SK-N-SH treated with all-trans-retinoic acid at 6 μM for 48 hours (cell line): ENCODE data around the gene C22orf39.

ENCODE experiments used
- ATAC-seq: fragments of 200-7000 bp; cut with Tn5 transposase; 3 replicates; pipeline ENCODE4 v1.9.1; 2020; ENCODE audit warnings: mild to moderate bottlenecking, moderate library complexity
- BACH2 ChIP-seq: fragments of 250-450 bp; sonication (Bioruptor Pico); IDR thresholded peaks from 2 replicates; pipeline ENCODE4 v1.9.0; 2021; ENCODE audit warnings: mild to moderate bottlenecking, borderline replicate concordance
- CREB5 ChIP-seq: fragments of 250-450 bp; sonication (Bioruptor Pico); IDR thresholded peaks from 2 replicates; pipeline ENCODE4 v1.5.1; 2020; ENCODE audit warnings: low read depth, mild to moderate bottlenecking, moderate library complexity
- GLIS3 ChIP-seq: fragments of 250-450 bp; sonication (Bioruptor Pico); IDR thresholded peaks from 2 replicates; pipeline ENCODE4 v1.5.0; 2020; ENCODE audit warnings: mild to moderate bottlenecking, moderate library complexity
- ISL1 ChIP-seq: fragments of 250-450 bp; sonication (Bioruptor Pico); IDR thresholded peaks from 2 replicates; pipeline ENCODE4 v2.1.2; 2022; ENCODE audit warnings: mild to moderate bottlenecking, moderate library complexity
- OSR1 ChIP-seq: fragments of 250-450 bp; sonication (Bioruptor Pico); IDR thresholded peaks from 2 replicates; pipeline ENCODE4 v1.8.0; 2022; ENCODE audit warnings: moderate library complexity, mild to moderate bottlenecking, inconsistent platforms
- PPARA ChIP-seq: fragments of 250-450 bp; sonication (Bioruptor Pico); IDR thresholded peaks from 2 replicates; pipeline ENCODE4 v1.5.0; 2020; ENCODE audit warnings: mild to moderate bottlenecking, borderline replicate concordance
- RARB ChIP-seq: fragments of 250-450 bp; sonication (Bioruptor Pico); IDR thresholded peaks from 2 replicates; pipeline ENCODE4 v1.8.0; 2021; ENCODE audit warnings: mild to moderate bottlenecking, moderate library complexity
- SNAI2 ChIP-seq: fragments of 250-450 bp; sonication (Bioruptor Pico); IDR thresholded peaks from 2 replicates; pipeline ENCODE4 v1.5.0; 2020; ENCODE audit warnings: mild to moderate bottlenecking, moderate library complexity
- TCF4 ChIP-seq: fragments of 250-450 bp; sonication (Bioruptor Pico); IDR thresholded peaks from 2 replicates; pipeline ENCODE4 v1.8.0; 2021; ENCODE audit warnings: mild to moderate bottlenecking, moderate library complexity, borderline replicate concordance
- TOX ChIP-seq: fragments of 250-450 bp; sonication (Bioruptor Pico); IDR thresholded peaks from 2 replicates; pipeline ENCODE4 v1.8.0; 2021; ENCODE audit warnings: mild to moderate bottlenecking, moderate library complexity, borderline replicate concordance
- ZC3H10 ChIP-seq: fragments of 250-450 bp; sonication (Bioruptor Pico); IDR thresholded peaks from 2 replicates; pipeline ENCODE4 v1.5.1; 2021; ENCODE audit warnings: mild to moderate bottlenecking, moderate library complexity
- ZFP30 ChIP-seq: fragments of 450-650 bp; formaldehyde crosslinking; IDR thresholded peaks from 2 replicates; pipeline ENCODE4 v1.5.0; 2022; ENCODE audit warnings: mild to moderate bottlenecking, moderate library complexity
- ZNF565 ChIP-seq: fragments of 450-650 bp; formaldehyde crosslinking; conservative IDR thresholded peaks from 2 replicates; pipeline ENCODE4 v1.5.0; 2020; ENCODE audit warnings: low read depth, mild to moderate bottlenecking, moderate library complexity
- TF ChIP-seq, protein P1 (sequence below): fragments of 250-450 bp; sonication (Bioruptor Pico); IDR thresholded peaks from 2 replicates; pipeline ENCODE4 v1.8.0; 2020; ENCODE audit warnings: mild to moderate bottlenecking, moderate library complexity, borderline replicate concordance
- TF ChIP-seq, protein P2 (sequence below): fragments of 250-450 bp; sonication (Bioruptor Pico); IDR thresholded peaks from 2 replicates; pipeline ENCODE4 v1.5.0; 2020; ENCODE audit warnings: mild to moderate bottlenecking, moderate library complexity
- TF ChIP-seq, protein P3 (sequence below): fragments of 250-450 bp; sonication (Bioruptor Pico); IDR thresholded peaks from 2 replicates; pipeline ENCODE4 v1.8.0; 2021; ENCODE audit warnings: low read depth, mild to moderate bottlenecking, moderate library complexity, borderline replicate concordance
- TF ChIP-seq, protein P4 (sequence below): fragments of 250-450 bp; sonication (Bioruptor Pico); IDR thresholded peaks from 2 replicates; pipeline ENCODE4 v1.5.1; 2021; ENCODE audit warnings: mild to moderate bottlenecking, moderate library complexity

The C22orf39 gene

GRCh38 chr22:19466848-19467752, 19.6 kb upstream of the C22orf39 start:
- ATAC-seq, result no peak
- no peak for TF ChIP-seq ISL1
- no peak for TF ChIP-seq ZC3H10 (CRISPR knock-in tag)
- no peak for TF ChIP-seq ZFP30
- TF ChIP-seq, protein P1, sequence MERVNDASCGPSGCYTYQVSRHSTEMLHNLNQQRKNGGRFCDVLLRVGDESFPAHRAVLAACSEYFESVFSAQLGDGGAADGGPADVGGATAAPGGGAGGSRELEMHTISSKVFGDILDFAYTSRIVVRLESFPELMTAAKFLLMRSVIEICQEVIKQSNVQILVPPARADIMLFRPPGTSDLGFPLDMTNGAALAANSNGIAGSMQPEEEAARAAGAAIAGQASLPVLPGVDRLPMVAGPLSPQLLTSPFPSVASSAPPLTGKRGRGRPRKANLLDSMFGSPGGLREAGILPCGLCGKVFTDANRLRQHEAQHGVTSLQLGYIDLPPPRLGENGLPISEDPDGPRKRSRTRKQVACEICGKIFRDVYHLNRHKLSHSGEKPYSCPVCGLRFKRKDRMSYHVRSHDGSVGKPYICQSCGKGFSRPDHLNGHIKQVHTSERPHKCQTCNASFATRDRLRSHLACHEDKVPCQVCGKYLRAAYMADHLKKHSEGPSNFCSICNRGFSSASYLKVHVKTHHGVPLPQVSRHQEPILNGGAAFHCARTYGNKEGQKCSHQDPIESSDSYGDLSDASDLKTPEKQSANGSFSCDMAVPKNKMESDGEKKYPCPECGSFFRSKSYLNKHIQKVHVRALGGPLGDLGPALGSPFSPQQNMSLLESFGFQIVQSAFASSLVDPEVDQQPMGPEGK (CRISPR knock-in tag), result no peak
- no peak for TF ChIP-seq GLIS3 (CRISPR knock-in tag)
- no peak for TF ChIP-seq BACH2 (CRISPR knock-in tag)
- TF ChIP-seq, protein P2, sequence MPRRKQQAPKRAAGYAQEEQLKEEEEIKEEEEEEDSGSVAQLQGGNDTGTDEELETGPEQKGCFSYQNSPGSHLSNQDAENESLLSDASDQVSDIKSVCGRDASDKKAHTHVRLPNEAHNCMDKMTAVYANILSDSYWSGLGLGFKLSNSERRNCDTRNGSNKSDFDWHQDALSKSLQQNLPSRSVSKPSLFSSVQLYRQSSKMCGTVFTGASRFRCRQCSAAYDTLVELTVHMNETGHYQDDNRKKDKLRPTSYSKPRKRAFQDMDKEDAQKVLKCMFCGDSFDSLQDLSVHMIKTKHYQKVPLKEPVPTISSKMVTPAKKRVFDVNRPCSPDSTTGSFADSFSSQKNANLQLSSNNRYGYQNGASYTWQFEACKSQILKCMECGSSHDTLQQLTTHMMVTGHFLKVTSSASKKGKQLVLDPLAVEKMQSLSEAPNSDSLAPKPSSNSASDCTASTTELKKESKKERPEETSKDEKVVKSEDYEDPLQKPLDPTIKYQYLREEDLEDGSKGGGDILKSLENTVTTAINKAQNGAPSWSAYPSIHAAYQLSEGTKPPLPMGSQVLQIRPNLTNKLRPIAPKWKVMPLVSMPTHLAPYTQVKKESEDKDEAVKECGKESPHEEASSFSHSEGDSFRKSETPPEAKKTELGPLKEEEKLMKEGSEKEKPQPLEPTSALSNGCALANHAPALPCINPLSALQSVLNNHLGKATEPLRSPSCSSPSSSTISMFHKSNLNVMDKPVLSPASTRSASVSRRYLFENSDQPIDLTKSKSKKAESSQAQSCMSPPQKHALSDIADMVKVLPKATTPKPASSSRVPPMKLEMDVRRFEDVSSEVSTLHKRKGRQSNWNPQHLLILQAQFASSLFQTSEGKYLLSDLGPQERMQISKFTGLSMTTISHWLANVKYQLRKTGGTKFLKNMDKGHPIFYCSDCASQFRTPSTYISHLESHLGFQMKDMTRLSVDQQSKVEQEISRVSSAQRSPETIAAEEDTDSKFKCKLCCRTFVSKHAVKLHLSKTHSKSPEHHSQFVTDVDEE (CRISPR knock-in tag), result no peak
- TF ChIP-seq TOX (CRISPR knock-in tag), result no peak
- no peak for TF ChIP-seq CREB5 (CRISPR knock-in tag)
- TF ChIP-seq, protein P3, sequence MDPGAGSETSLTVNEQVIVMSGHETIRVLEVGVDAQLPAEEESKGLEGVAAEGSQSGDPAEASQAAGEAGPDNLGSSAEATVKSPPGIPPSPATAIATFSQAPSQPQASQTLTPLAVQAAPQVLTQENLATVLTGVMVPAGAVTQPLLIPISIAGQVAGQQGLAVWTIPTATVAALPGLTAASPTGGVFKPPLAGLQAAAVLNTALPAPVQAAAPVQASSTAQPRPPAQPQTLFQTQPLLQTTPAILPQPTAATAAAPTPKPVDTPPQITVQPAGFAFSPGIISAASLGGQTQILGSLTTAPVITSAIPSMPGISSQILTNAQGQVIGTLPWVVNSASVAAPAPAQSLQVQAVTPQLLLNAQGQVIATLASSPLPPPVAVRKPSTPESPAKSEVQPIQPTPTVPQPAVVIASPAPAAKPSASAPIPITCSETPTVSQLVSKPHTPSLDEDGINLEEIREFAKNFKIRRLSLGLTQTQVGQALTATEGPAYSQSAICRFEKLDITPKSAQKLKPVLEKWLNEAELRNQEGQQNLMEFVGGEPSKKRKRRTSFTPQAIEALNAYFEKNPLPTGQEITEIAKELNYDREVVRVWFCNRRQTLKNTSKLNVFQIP, result no peak
- TF ChIP-seq TCF4, result no peak
- no peak for TF ChIP-seq ZNF565 (CRISPR knock-in tag)
- no peak for TF ChIP-seq OSR1

DNA sequence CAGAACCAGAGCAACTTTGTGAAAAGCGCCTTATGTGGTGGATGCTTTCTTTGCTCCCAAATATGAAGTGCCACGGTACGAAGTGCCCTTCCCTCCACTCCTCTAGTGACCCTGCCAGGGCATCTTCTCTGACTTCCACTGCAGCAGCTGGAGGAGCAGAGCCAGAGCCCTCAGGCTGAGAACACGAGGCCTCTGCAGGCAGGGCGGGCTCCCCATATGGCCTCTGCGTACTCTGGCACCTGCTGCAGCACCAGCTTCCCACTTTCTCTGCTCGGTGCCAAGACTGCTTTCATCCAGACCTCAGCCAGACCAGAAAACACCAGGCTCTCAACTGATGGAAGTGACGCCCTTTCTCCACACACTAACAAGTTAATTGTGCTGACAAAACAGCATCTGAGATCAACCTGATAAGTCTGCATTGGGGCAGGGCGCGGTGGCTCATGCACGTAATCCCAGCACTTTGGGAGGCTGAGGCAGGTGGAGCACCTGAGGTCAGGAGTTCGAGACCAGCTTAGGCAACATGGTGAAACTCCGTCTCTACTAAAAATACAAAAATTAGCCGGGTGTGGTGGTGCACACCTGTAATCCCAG, 18.7 kb upstream of the C22orf39 start:
- no peak for ATAC-seq
- TF ChIP-seq, protein P3, result no peak
- TF ChIP-seq, protein P2 (CRISPR knock-in tag), result no peak
- TF ChIP-seq TCF4 (no peak), PPARA (CRISPR knock-in tag) (no peak), ZC3H10 (CRISPR knock-in tag) (no peak), GLIS3 (CRISPR knock-in tag) (no peak), OSR1 (no peak), RARB (CRISPR knock-in tag) (no peak), SNAI2 (no peak)
- TF ChIP-seq, protein P4, sequence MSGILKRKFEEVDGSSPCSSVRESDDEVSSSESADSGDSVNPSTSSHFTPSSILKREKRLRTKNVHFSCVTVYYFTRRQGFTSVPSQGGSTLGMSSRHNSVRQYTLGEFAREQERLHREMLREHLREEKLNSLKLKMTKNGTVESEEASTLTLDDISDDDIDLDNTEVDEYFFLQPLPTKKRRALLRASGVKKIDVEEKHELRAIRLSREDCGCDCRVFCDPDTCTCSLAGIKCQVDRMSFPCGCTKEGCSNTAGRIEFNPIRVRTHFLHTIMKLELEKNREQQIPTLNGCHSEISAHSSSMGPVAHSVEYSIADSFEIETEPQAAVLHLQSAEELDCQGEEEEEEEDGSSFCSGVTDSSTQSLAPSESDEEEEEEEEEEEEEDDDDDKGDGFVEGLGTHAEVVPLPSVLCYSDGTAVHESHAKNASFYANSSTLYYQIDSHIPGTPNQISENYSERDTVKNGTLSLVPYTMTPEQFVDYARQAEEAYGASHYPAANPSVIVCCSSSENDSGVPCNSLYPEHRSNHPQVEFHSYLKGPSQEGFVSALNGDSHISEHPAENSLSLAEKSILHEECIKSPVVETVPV, result no peak
- TF ChIP-seq, all 23 proteins: peak for 0
